BLaER1 treated with 17β-estradiol and CSF1 and Interleukin-3, amounts not matched to agents 10 nM and 100 nM (cell line): Measurements from ENCODE around the gene GIMAP5.
"Not testable (repeated sequence)": the region's sequence is repeated elsewhere in the genome, so short reads cannot be mapped to it uniquely, and the experiment has no call there.

Experiments used
- H3K27ac ChIP-seq, 11 experiments: shearing (Covaris generic); formaldehyde crosslinking; 2 replicates each; pipeline ENCODE4 v1.8.1; 2022
- H3K27me3 ChIP-seq, 11 experiments: shearing (Covaris generic); formaldehyde crosslinking; 2 replicates each; pipeline ENCODE4 v1.8.1; 2022
- H3K36me3 ChIP-seq, 11 experiments: shearing (Covaris generic); formaldehyde crosslinking; 2 replicates each; pipeline ENCODE4 v1.8.1; 2022
- H3K4me1 ChIP-seq, 10 experiments: shearing (Covaris generic); formaldehyde crosslinking; 2 replicates each; pipeline ENCODE4 v1.8.1; 2022
- H3K4me2 ChIP-seq, 11 experiments: shearing (Covaris generic); formaldehyde crosslinking; 2 replicates each; pipeline ENCODE4 v1.8.1; 2022
- H3K4me3 ChIP-seq, 10 experiments: shearing (Covaris generic); formaldehyde crosslinking; 2 replicates each; pipeline ENCODE4 v1.8.1; 2022
- H3K9ac ChIP-seq, 11 experiments: shearing (Covaris generic); formaldehyde crosslinking; 2 replicates each; pipeline ENCODE4 v1.8.1; 2022
- H3K9me3 ChIP-seq, 11 experiments: shearing (Covaris generic); formaldehyde crosslinking; replicated peaks in 1 of 11; 2 replicates each; pipeline ENCODE4 v1.8.1; 2022
- H4K20me1 ChIP-seq, 11 experiments: shearing (Covaris generic); formaldehyde crosslinking; 2 replicates each; pipeline ENCODE4 v1.8.1; 2022
- Cebpa-rat ChIP-seq, 11 experiments: shearing (Covaris generic); IDR thresholded peaks; 2 replicates each; pipeline ENCODE4 v1.8.1; 2022

The GIMAP5 gene

GRCh38 chr7:150759479-150759878 is 22.3 kb downstream of the GIMAP5 start:
- no peaks in the 10 kb centered on the region for H3K27me3 ChIP-seq
- no peaks in the 10 kb centered on the region for H4K20me1 ChIP-seq
- peaks cover 0 to 10% (median 7%) of the 10 kb centered on the region in 11 experiments; a peak in 15 of 22 replicates for H3K9me3 ChIP-seq
- no peak overlapping the region for H3K9ac ChIP-seq
- no peak overlapping the region for H3K4me2 ChIP-seq
- H3K27ac ChIP-seq: no peak overlapping the region
- peaks cover 18 to 23% (median 22%) of the 10 kb centered on the region in 10 experiments for H3K4me1 ChIP-seq
- H3K36me3 ChIP-seq: no peaks in the 10 kb centered on the region
- no peak for TF ChIP-seq Cebpa-rat (IDR thresholded peaks at IDR 0.05)
- no peak overlapping the region for H3K4me3 ChIP-seq

- Histone ChIP-seq H3K4me2 (no peak overlapping the region), H3K27me3 (no peaks in the 10 kb centered on the region), H3K4me1 (no peaks in the 10 kb centered on the region), H4K20me1 (no peaks in the 10 kb centered on the region), H3K36me3 (peaks cover 0 to 5% (median 0%) of the 10 kb centered on the region in 11 experiments; a peak in 1 of 22 replicates), H3K27ac (no peak overlapping the region), H3K9ac (no peak overlapping the region), H3K9me3 (peaks cover 0 to 5% (median 4%) of the 10 kb centered on the region in 11 experiments; a peak in 15 of 22 replicates), H3K4me3 (no peak overlapping the region)
- TF ChIP-seq Cebpa-rat (IDR thresholded peaks at IDR 0.05): no peak
Measured at GRCh38 chr7:150766334-150766709, 29.1 kb downstream of the GIMAP5 start.

GRCh38 chr7:150769768-150770167 is 32.5 kb downstream of the GIMAP5 start:
- Histone ChIP-seq H3K9ac (no peak overlapping the region), H3K4me2 (no peak overlapping the region), H3K27me3 (no peaks in the 10 kb centered on the region), H3K36me3 (peaks cover 0 to 5% (median 0%) of the 10 kb centered on the region in 11 experiments; a peak in 1 of 22 replicates), H3K4me3 (no peak overlapping the region), H4K20me1 (no peaks in the 10 kb centered on the region), H3K9me3 (peaks cover 13 to 26% (median 18%) of the 10 kb centered on the region in 11 experiments; a peak in 21 of 22 replicates), H3K27ac (no peak overlapping the region), H3K4me1 (no peaks in the 10 kb centered on the region)
- TF ChIP-seq Cebpa-rat (IDR thresholded peaks at IDR 0.05): no peak

- H3K36me3 ChIP-seq, H3K27ac ChIP-seq: not testable (repeated sequence)
- H3K9me3 ChIP-seq: peaks cover 16 to 30% (median 19%) of the 10 kb centered on the region in 11 experiments; a peak in 21 of 22 replicates
Measured at GRCh38 chr7:150774131-150774530, 36.9 kb downstream of the GIMAP5 start.

GRCh38 chr7:150778014-150778737 is 41.0 kb downstream of the GIMAP5 start:
- H3K4me3 ChIP-seq: peak overlapping the region in 1 of 10 experiments; percentile 16; a peak in 1 of 20 replicates
- no peaks in the 10 kb centered on the region for H4K20me1 ChIP-seq
- peak overlapping the region in 1 of 11 experiments; percentile 8; a peak in 1 of 22 replicates for H3K9ac ChIP-seq
- no peak overlapping the region for H3K27ac ChIP-seq
- H3K36me3 ChIP-seq: no peaks in the 10 kb centered on the region
- peaks cover 0 to 60% (median 19%) of the 10 kb centered on the region in 10 experiments; a peak in 16 of 20 replicates for H3K4me1 ChIP-seq
- no peak for TF ChIP-seq Cebpa-rat (IDR thresholded peaks at IDR 0.05)
- no peaks in the 10 kb centered on the region for H3K27me3 ChIP-seq
- H3K4me2 ChIP-seq: peak overlapping the region in 3 of 11 experiments; percentile 50 to 70 (median 67); a peak in 5 of 22 replicates
- peaks cover 13 to 20% (median 16%) of the 10 kb centered on the region in 11 experiments; a peak in 21 of 22 replicates for H3K9me3 ChIP-seq

More at GRCh38 chr7:150774131-150774530, 36.9 kb downstream of the GIMAP5 start:
- H3K4me1 ChIP-seq: peaks cover 0 to 23% (median 0%) of the 10 kb centered on the region in 10 experiments; a peak in 4 of 20 replicates
- H3K27me3 ChIP-seq, H3K4me3 ChIP-seq, H4K20me1 ChIP-seq, H3K4me2 ChIP-seq, H3K9ac ChIP-seq: not testable (repeated sequence)

GRCh38 chr7:150778738-150779301 is 41.6 kb downstream of the GIMAP5 start:
- H3K4me2 ChIP-seq: peak overlapping the region in 3 of 11 experiments; percentile 50 to 70 (median 67); a peak in 5 of 22 replicates
- no peak for TF ChIP-seq Cebpa-rat (IDR thresholded peaks at IDR 0.05)

GRCh38 chr7:150780292-150780691 is 43.1 kb downstream of the GIMAP5 start:
- peak overlapping the region in 9 of 11 experiments; percentile 47 to 91 (median 66); a peak in 16 of 22 replicates for H3K4me2 ChIP-seq
- peak overlapping the region in 3 of 10 experiments; percentile 14 to 26 (median 16); a peak in 3 of 20 replicates for H3K4me3 ChIP-seq
- no peaks in the 10 kb centered on the region for H3K9me3 ChIP-seq
- no peaks in the 10 kb centered on the region for H3K27me3 ChIP-seq
- H3K9ac ChIP-seq: peak overlapping the region in 3 of 11 experiments; percentile 12 to 47 (median 26); a peak in 1 of 22 replicates
- no peaks in the 10 kb centered on the region for H4K20me1 ChIP-seq
- H3K4me1 ChIP-seq: peaks cover 0 to 81% (median 33%) of the 10 kb centered on the region in 10 experiments; a peak in 16 of 20 replicates
- TF ChIP-seq Cebpa-rat (IDR thresholded peaks at IDR 0.05): no peak
- no peaks in the 10 kb centered on the region for H3K36me3 ChIP-seq
- H3K27ac ChIP-seq: peak overlapping the region in 10 of 11 experiments; percentile 27 to 78 (median 56); a peak in 16 of 22 replicates

More at GRCh38 chr7:150778738-150779301, 41.6 kb downstream of the GIMAP5 start:
- Histone ChIP-seq H3K4me1 (peaks cover 0 to 66% (median 19%) of the 10 kb centered on the region in 10 experiments; a peak in 16 of 20 replicates), H3K36me3 (no peaks in the 10 kb centered on the region), H3K27ac (peak overlapping the region in 1 of 11 experiments; percentile 12; a peak in 2 of 22 replicates), H3K9ac (peak overlapping the region in 2 of 11 experiments; percentile 3 to 42; a peak in 3 of 22 replicates), H4K20me1 (no peaks in the 10 kb centered on the region), H3K4me3 (peak overlapping the region in 2 of 10 experiments; percentile 16 to 30; a peak in 3 of 20 replicates), H3K9me3 (peaks cover 8 to 14% (median 12%) of the 10 kb centered on the region in 11 experiments; a peak in 21 of 22 replicates), H3K27me3 (no peaks in the 10 kb centered on the region)

GRCh38 chr7:150781103-150781502 is 43.9 kb downstream of the GIMAP5 start:
- Histone ChIP-seq H4K20me1 (no peaks in the 10 kb centered on the region), H3K27me3 (no peaks in the 10 kb centered on the region), H3K9me3 (no peaks in the 10 kb centered on the region), H3K4me3 (peak overlapping the region in 1 of 10 experiments; percentile 16; a peak in 1 of 20 replicates), H3K9ac (0 out of 22 replicates have a peak overlapping the region, but pooled peaks of 1 of the 11 experiments have one; percentile 26), H3K36me3 (no peaks in the 10 kb centered on the region), H3K27ac (peak overlapping the region in 10 of 11 experiments; percentile 27 to 78 (median 56); a peak in 17 of 22 replicates), H3K4me1 (peaks cover 0 to 89% (median 41%) of the 10 kb centered on the region in 10 experiments; a peak in 18 of 20 replicates), H3K4me2 (peak overlapping the region in 10 of 11 experiments; percentile 47 to 91 (median 66); a peak in 21 of 22 replicates)
- TF ChIP-seq Cebpa-rat (IDR thresholded peaks at IDR 0.05): peak in 4 of 11 experiments; percentile 31 to 66 (median 62); a peak in 4 of 22 replicates
